Amniotic stem cell (primary cell): ENCODE data around the gene LRRC52.

Experiments used
- DNase-seq: peaks from one replicate; lab custom pipeline; 2025; lab: John Stamatoyannopoulos, UW

LRRC52 gene

DNA sequence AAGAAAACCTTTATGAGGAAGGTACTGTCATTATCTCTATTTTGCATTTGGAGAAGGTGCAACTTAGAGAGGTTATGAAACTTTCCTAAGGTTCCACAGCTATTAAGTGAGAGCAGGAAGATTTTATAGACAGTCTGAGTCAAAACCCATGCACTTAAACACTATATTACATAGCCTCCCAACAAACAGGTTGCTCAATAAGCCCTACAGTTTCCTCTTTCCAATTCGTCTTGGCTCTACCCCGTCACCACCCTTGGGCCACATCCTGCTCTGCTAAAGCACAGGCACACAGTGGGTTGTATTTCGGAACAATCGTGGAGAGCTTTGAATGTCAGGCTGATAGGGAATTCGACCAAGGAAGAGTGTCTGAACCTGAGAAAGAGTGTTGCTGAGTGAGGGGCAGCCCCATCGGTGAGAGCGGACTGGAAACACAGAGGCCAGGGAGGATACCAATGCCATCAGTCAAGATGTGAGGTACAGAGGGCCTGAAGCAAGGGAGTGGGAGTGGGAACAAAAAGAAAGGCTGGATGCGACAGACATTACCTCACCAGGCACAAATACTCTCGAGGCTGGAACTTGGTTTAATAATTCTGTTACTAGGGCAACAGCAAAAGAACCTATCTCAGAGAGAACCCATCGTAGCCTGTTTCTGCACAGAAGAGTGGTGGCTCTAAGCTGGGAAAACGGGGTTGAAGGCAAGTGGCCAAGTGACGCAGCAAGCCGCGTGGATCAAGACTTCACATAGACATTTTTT is 6.3 kb upstream of the LRRC52 start:
- DNase-seq = no peak

DNA sequence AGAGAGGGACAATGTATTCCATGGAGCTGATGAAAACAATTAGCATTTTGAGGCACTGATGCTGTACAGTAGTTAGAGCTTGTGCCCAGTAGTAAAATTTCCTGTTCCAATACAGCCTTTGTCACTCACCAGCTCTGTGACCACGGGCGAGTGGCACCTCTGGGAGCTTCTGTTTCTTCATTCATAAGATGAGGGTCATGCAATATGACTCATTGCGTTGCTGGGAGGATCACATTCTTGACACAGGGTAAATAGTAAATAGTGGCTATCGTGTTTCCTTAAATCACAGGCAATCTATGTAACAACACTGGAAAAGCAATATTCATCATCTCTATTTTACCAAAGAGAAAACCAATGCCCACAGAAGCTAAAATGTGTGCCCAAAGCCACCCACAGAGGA is 4.5 kb upstream of the LRRC52 start:
- no peak for DNase-seq

GRCh38 chr1:165539908-165540307 is 3.9 kb upstream of the LRRC52 start:
- DNase-seq = no peak

DNA sequence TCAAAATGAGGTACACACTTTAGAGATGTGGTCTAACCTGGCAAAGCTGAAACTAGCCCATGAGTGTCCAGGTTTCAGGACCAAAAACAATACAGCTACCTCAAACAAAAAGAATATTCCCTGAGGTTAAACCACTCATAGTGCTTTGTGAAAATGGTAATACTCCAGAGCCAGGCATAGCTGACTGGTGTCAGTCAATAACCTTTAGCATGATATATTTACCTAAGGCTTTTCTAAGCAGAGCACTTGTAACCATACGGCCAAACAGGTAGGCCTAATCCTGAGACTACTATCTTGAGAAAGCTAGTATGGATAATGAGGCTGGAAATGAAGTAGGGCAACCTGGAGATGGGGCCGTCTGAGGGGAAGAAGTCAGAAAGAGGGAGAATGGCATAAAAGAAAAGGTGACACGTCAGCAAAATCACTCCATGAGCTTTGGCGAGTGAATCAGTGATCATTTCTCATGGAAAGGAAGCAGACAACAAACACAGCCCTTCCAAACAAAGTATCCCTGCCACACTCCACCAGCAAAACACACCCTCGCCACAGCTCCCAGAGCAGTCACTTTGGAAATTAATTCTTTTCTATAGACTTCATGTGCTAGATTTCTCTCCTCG is 1.7 kb upstream of the LRRC52 start:
- DNase-seq = no peak

- DNase-seq = no peak
Measured at GRCh38 chr1:165542647-165543046, 1.2 kb upstream of the LRRC52 start.

DNA sequence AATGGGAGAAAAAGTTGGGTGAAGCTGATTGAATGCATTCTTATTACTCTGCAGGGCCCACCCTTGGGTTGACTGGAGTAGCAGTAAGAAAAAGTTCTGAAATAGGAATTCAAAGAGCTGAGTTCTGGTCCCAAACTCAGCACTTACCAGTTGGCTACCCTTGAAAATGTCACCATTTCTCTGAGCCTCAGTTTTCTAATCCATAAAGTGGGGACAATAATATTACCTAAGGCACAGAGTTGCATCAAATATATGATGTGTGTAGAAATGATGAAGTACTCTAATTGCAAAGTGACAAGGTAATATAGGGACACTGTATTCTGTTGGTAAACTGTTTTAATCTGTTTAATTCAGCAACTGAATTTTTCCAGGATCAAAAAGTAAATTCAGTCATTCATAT is 1.2 kb downstream of the LRRC52 start:
- DNase-seq = no peak

DNA sequence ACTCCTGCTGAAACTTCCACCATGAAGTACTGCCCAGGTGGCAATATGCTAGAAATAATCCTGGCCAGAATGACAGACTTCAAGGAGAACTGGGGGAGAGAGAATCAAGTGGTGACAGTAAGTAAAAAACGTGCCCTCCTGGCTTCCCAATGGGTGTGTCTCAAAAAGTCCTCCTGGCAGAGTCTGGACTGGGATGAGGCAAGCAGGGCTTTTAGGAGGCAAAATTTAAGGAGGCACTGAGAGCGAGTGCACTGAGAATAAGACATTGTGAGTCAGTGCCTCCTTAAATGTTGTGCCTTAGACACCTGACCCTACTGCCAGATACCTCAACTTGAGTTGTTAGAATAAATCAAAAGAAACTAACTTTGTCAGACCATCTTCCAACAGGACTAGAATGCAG is 2.2 kb downstream of the LRRC52 start:
- no peak for DNase-seq

GRCh38 chr1:165549973-165550372 is 6.2 kb downstream of the LRRC52 start:
- DNase-seq = no peak

DNA sequence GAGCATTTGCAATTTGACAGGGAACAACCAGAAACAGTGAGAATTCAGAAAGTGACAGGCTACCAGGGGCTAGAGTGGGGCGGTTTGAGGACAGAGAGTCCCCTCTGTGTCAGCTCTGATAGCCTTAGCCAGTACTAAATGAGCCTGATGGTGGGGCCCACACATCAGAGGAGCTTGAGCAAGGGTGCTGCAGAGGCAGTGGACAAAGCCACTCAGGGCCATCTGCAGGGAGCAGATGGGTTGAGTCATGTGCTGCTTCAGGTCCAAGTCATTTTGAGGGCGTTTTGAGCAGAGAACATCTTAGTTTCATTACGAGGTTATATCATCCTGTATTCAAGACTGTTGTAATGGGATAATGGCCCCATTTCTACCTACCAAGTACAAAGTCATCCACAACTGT is 7.7 kb downstream of the LRRC52 start:
- no peak for DNase-seq

- no peak for DNase-seq
Measured at GRCh38 chr1:165560883-165561656, 17.3 kb downstream of the LRRC52 start.

DNA sequence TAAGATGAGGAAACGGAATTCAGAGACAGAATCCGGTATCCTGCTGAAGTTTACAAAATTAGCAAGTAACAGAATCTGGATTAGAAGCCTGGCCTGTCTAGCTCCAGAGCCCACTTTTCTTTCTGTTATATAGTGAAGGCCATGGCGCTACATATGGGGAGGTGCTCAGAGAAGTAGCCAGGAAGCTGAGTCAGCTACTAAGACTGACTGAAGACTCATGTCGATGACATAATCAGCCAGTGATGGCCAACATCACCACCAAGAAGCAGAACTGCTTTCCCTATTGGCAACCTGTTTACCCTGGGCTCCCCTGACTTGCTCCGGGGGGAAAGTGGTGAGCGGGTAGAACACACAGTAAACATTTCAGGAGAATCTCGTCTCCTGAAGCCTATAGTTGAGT is 18.8 kb downstream of the LRRC52 start:
- DNase-seq = no peak

GRCh38 chr1:165563551-165563950 is 19.8 kb downstream of the LRRC52 start:
- no peak for DNase-seq

GRCh38 chr1:165564561-165564960 is 20.8 kb downstream of the LRRC52 start:
- DNase-seq = no peak

DNA sequence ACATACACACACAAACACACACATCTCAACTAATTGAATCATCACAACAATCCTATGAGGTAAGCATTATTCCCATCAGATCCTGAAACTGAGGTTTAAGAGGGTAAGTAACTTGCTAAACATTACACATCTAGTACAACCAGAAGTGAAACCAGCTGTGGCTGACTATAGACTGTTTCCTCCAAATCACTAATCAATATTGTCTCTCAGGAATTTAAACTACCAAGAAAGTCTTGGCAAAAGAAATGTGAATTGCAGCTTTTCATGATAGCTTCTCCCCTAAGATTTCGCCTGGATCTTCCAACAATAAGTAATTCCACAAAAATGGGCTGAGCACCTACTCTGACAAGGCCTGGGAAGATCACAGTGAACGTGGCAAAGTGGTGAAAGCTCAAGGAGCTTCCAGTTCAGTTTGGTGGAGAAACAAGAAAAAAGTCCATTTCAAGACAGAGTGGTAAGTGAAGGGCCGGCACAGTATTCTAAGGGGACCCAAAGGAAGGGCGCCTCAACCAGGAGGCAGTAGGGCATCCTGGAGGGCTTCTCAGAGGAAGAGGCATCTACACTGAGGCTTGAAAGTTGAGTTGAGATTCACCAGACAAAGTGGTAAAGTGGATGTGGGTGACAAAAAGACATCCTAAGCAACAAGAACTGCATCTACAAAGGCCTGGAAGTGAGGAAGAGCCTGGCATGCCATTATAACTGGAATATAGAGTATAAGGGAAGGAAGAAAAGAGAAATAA is 22.1 kb downstream of the LRRC52 start:
- no peak for DNase-seq

GRCh38 chr1:165570078-165570477 is 26.3 kb downstream of the LRRC52 start:
- DNase-seq = no peak

- no peak for DNase-seq
Measured at GRCh38 chr1:165573787-165574186, 30.0 kb downstream of the LRRC52 start.

DNA sequence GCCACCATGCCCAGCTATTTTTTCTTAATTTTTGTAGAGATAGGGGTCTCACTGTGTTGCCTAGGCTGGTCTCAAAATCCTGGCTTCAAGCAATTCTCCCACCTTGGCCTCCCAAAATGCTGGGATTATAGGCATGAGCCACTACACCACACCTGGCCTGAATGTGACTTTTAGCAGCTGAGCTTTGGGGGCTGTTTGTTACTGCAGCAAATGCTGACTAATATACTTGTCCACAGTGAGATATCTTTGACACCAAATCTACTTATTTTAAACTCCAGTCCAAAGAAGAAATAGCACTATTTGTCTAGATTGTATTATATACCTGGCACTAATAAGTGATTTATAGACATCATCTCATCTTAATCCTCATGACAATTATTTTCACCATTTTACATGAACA is 30.5 kb downstream of the LRRC52 start:
- DNase-seq = no peak

- no peak for DNase-seq
Measured at GRCh38 chr1:165575468-165576099, 31.8 kb downstream of the LRRC52 start.

DNA sequence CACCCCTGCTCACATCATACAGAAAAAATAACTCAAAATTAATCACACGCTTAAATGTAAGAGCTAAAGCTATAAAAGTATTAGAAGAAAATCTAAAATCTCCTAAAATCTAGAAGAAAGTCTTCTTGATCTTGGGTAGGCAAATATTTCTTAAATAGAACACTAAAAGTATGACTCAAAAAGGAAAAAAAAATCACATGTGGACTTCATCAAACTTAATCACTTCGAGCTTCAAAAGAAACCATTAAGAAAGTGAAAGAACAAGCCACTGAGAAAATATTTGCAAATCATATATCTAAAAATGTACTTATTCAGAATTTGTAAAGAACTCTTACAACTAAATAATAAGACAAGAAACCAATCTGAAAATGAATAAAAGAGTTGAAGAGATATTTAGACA is 32.7 kb downstream of the LRRC52 start:
- DNase-seq = no peak

DNA sequence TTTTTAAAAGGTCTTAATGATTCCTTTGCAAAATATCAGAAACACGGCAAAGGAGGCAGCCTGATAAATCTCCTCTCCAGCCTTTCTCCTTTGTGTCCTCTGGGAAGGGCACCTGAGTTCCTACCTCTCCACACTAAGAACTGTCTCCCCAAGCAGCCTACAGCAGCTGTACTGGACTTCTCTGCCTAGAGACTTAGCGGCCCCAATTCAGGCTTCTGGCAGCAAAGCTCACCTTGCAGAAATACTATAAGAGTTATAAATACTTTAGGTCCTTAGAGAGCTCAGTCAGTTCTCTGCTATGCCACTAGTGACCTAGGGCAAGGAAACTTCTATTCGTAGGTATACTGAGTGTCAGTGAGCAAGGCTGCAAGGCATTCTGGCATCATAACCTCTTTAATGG is 33.9 kb downstream of the LRRC52 start:
- DNase-seq = no peak

DNA sequence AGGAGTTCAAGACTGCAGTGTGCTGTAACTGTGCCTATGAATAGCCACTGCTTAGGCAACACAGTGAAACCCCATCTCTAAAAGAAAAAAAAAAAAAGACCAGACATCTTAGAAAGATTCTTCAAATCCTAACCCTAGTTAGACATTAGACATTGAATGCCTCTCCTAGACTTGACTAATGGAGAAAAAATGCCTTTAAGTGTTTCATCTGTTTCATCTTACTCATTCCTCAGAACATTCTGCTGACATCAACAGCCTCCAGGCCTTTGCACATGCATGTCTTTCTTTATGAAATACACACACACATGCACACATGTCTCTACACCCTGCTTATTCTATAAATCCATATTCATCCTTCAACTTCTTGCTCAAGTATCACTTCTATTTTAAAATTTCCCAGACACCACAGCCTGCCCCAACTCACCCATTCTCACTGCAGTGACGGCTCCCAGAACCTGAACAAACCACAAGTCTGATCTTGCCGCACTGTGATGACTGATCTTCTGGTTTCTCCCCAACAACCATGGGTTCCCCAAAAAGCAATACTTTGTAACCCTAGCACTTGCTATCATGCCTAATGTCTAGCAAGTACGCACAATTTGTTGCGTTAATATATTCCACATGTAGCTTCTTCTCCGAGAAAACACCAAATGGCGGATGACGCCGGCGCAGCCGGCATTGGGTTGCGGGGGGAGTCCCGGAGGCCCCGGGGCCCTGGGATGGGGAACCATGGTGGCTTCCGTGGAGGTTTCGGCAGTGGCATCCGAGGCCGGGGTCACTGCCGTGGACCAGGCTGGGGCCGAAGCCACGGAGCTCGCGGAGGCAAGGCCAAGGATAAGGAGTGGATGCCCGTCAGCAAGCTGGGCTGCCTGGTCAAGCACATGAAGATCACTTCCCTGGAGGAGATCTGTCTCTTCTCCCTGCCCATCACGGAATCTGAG is 37.4 kb downstream of the LRRC52 start:
- DNase-seq = no peak
